ENCODE data around the gene MRLN. TPM values are rescaled to one million over a fixed set of nuclear protein-coding genes. Genes with fewer than 3 reads are reported as not detected.

The MRLN gene
- total and polyA plus RNA-seq, 2 experiments from 2014 or later, result not detected

- Histone ChIP-seq H3K27ac (no peak overlapping the region), H3K9me3 (ENCODE audit: low read depth) (no peaks in the 10 kb centered on the region), H3K79me2 (no peaks in the 10 kb centered on the region), H3K4me2 (no peak overlapping the region), H3K9me2 (replicated peaks; ENCODE audit: insufficient read depth) (no peaks in the 10 kb centered on the region), H3K36me3 (replicated peaks; ENCODE audit: insufficient read depth, low read depth) (no peaks in the 10 kb centered on the region), H3K4me3 (no peak overlapping the region), H3K4me1 (ENCODE audit: insufficient read depth) (peaks cover 3% of the 10 kb centered on the region), H4K20me1 (ENCODE audit: insufficient read depth, poor library complexity, severe bottlenecking) (no peaks in the 10 kb centered on the region), H3K27me3 (peaks cover 38% of the 10 kb centered on the region), H2AFZ (no peak overlapping the region)
- no peak for TF ChIP-seq EZH2phosphoT487 (IDR thresholded peaks at IDR 0.05; ENCODE audit: low read depth, severe bottlenecking, unreplicated experiment)
- TF ChIP-seq CTCF (IDR thresholded peaks at IDR 0.05; ENCODE audit: poor library complexity), result no peak
- TF ChIP-seq EZH2 (IDR thresholded peaks at IDR 0.05; ENCODE audit: borderline replicate concordance), result no peak
- 88% methylated on average over 7 of the region's 7 CpGs for WGBS (ENCODE audit: low lambda C conversion rate, missing lambda C conversion rate)
- DNase-seq (ENCODE audit: low spot score), result no peak
Observed at GRCh38 chr10:59713196-59713821, 39.9 kb downstream of the MRLN start.

GRCh38 chr10:59711871-59712494, 41.3 kb downstream of the MRLN start:
- Histone ChIP-seq H3K4me2 (no peak overlapping the region), H3K27me3 (peaks cover 45% of the 10 kb centered on the region), H4K20me1 (ENCODE audit: insufficient read depth, poor library complexity, severe bottlenecking) (no peaks in the 10 kb centered on the region), H3K36me3 (replicated peaks; ENCODE audit: insufficient read depth, low read depth) (no peaks in the 10 kb centered on the region), H3K4me3 (no peak overlapping the region), H3K79me2 (no peaks in the 10 kb centered on the region), H3K27ac (no peak overlapping the region), H3K4me1 (ENCODE audit: insufficient read depth) (peaks cover 3% of the 10 kb centered on the region), H2AFZ (no peak overlapping the region), H3K9me2 (replicated peaks; ENCODE audit: insufficient read depth) (no peaks in the 10 kb centered on the region), H3K9me3 (ENCODE audit: low read depth) (no peaks in the 10 kb centered on the region)
- WGBS (ENCODE audit: low lambda C conversion rate, missing lambda C conversion rate), result 39% methylated on average over 3 of the region's 3 CpGs
- DNase-seq (ENCODE audit: low spot score), result no peak
- TF ChIP-seq EZH2 (IDR thresholded peaks at IDR 0.05; ENCODE audit: borderline replicate concordance) (no peak), EZH2phosphoT487 (IDR thresholded peaks at IDR 0.05; ENCODE audit: low read depth, severe bottlenecking, unreplicated experiment) (no peak), CTCF (IDR thresholded peaks at IDR 0.05; ENCODE audit: poor library complexity) (no peak)

GRCh38 chr10:59709395-59710125, 43.7 kb downstream of the MRLN start, which contains the start of gene SLC16A9:
Gene SLC16A9 (minus strand): TSS chr10:59709850. CDS start chr10:59684291, 25,559 bp downstream.
- Histone ChIP-seq H3K4me3 (peak within 1 kb of the TSS; percentile 77), H3K9me2 (replicated peaks; ENCODE audit: insufficient read depth) (no peaks in the 10 kb centered on the region), H4K20me1 (ENCODE audit: insufficient read depth, poor library complexity, severe bottlenecking) (no peaks in the 10 kb centered on the region), H3K4me1 (ENCODE audit: insufficient read depth) (peaks cover 3% of the 10 kb centered on the region), H3K9me3 (ENCODE audit: low read depth) (no peaks in the 10 kb centered on the region), H3K4me2 (peak within 1 kb of the TSS; percentile 95), H3K27ac (peak within 1 kb of the TSS; percentile 78), H2AFZ (peak within 1 kb of the TSS; percentile 93), H3K79me2 (no peaks in the 10 kb centered on the region), H3K36me3 (replicated peaks; ENCODE audit: insufficient read depth, low read depth) (no peaks in the 10 kb centered on the region), H3K27me3 (peaks cover 45% of the 10 kb centered on the region)
- under 1% methylated on average over 62 of the region's 68 CpGs for WGBS (ENCODE audit: low lambda C conversion rate, missing lambda C conversion rate)
- TF ChIP-seq EZH2 (IDR thresholded peaks at IDR 0.05; ENCODE audit: borderline replicate concordance) (peak; percentile 17), EZH2phosphoT487 (IDR thresholded peaks at IDR 0.05; ENCODE audit: low read depth, severe bottlenecking, unreplicated experiment) (no peak), CTCF (IDR thresholded peaks at IDR 0.05; ENCODE audit: poor library complexity) (peak; percentile 39)
- peak; percentile 82 for DNase-seq (ENCODE audit: low spot score)

Data from hepatocyte (in vitro differentiated cells).